Astrocyte of the hippocampus (primary cell): Measurements from ENCODE around the gene DCDC2B.
"Not testable (repeated sequence)": the region's sequence is repeated elsewhere in the genome, so short reads cannot be mapped to it uniquely, and the experiment has no call there.

Experiments
- DNase-seq: peaks from one replicate; pipeline ENCODE4 v3.0.0; 2011; ENCODE audit warnings: low read depth, low spot score

The DCDC2B gene

GRCh38 chr1:32208891-32209328, at the start of gene DCDC2B:
DCDC2B (plus strand) TSS chr1:32209089; CDS start chr1:32209094, 5 bp downstream.
- peak; percentile 67 for DNase-seq

- no peak for DNase-seq
Observed at GRCh38 chr1:32159189-32159588, 49.7 kb upstream of the DCDC2B start.

GRCh38 chr1:32163405-32163804, 45.5 kb upstream of the DCDC2B start:
- no peak for DNase-seq

DNA sequence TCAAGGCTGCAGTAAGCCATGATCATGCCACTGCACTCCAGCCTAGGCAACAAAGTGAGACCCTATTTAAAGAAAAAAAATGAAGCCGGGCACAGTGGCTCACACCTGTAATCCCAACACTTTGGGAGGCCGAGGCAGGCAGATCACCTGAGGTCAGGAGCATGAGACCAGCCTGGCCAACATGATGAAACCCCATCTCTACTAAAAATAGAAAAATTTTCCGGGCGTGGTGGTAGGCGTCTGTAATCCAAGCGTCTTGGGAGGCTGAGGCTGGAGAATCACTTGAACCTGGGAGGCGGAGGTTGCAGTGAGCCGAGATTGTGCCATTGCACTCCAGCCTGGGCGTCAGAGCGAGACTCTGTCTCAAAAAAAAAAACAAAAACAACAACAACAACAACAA, 43.3 kb upstream of the DCDC2B start:
- not testable (repeated sequence) for DNase-seq

GRCh38 chr1:32170991-32171390, 37.9 kb upstream of the DCDC2B start:
- no peak for DNase-seq

DNA sequence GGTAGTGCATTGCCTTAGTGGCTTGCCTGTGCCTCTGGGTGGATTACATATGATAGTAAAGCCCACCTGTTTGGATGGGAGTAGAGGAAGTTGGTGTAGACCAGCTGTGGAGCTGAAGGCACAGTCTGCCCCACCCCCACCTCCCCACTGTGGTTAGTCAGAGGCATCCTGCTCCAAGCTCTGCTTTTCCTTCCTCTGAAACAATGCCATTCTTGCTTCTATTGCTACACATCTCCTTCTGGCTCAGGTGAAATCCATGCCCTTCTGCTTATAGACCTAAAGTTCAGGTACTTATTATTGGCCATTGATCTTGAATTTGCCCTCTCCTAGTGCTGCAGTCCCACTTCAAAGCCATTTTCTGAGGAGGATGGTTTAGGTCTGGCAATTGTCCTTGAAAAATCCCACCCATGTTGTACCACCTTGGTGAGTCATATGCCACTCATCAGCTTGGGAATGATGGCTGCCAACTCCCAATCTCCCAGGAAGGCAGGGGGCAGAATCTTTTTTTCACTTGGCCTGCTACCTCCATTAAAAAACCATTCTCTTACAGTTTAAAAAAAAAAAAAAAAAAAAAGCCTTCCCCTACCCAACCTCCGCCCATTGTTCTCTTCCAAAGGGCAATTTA, 36.2 kb upstream of the DCDC2B start:
- DNase-seq: peak; percentile 36

GRCh38 chr1:32178380-32179192, 30.3 kb upstream of the DCDC2B start:
- DNase-seq: no peak

DNA sequence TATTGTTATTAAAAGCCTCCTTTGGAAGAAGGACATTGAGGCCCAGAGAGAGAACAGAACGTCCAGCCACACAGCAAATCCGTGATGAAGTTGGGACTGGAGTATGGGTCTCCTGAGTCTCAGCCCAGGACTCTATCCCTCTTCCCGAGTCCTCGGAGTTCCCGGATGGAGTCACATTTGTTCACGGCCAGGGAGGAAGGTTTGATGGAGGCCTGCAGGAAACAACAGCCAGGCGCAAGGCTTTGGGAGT, 29.8 kb upstream of the DCDC2B start:
- no peak for DNase-seq

DNA sequence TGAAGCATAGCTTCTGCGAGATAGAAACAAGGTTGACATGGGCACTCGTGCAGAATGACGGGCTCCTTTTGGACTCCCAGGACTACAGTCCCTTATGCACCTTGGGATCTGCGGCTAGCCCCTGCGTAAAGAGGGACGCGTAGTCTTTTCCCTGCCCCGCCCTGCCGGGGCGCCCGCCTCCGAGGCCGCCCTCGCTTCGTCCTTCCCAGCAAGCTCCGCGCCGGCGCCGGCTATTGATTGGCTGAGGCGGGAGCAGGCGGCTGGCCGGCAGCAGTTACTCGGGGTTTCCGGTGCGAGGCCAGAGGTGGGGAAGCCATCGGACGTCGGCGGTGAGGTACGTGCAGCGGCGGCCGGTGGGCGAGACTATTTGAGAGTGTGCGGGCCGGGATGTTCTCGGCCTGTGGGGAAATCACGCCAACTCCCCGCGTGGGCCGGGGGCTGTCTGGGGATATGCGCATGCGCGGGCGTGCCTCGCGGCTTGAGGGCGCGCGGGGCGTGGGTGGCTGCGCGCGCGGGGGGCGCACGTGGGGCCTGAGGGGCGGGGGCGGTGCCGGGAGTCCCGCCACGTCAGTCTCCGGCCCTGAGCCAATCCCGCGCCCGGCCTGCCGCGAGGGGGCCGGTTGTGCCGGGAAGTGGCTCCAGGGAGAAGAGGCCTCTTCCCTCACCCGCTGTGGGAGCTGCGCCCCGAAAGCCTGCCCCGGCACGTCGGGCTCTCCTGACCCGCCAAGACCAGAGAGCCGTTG, 29.3 kb upstream of the DCDC2B start, which contains the start of gene TXLNA:
Gene TXLNA, plus strand, starts transcription at position 233 of the 743 bp plus-strand sequence. CDS start 671 bp downstream, outside the sequence.
- DNase-seq: peak; percentile 96

GRCh38 chr1:32180186-32181060, 28.5 kb upstream of the DCDC2B start:
- peak; percentile 79 for DNase-seq

- no peak for DNase-seq
Observed at GRCh38 chr1:32181065-32181464, 27.8 kb upstream of the DCDC2B start.

- no peak for DNase-seq
Observed at GRCh38 chr1:32181563-32181962, 27.3 kb upstream of the DCDC2B start.

GRCh38 chr1:32182060-32182459, 26.8 kb upstream of the DCDC2B start:
- DNase-seq: no peak

DNA sequence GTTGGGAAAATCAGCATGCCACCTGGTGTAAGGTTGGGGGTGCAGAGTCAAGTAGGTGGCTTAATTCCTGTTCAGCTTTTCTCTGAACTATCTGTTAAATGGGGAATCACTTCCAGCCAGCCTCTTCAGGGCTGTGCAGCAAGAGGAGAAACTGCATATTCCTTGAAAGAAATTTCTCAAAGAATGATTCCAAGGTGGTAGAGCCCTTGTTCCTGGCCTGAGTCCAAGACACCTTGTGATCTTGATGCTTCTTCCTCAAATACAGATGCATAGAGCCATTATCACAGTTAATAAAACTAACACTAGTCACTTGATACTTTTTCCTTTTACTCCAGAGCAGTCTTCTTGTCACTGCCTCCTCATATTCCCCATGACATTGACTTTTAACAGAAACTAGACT, 24.2 kb upstream of the DCDC2B start:
- no peak for DNase-seq

- no peak for DNase-seq
Observed at GRCh38 chr1:32186077-32186476, 22.8 kb upstream of the DCDC2B start.

DNA sequence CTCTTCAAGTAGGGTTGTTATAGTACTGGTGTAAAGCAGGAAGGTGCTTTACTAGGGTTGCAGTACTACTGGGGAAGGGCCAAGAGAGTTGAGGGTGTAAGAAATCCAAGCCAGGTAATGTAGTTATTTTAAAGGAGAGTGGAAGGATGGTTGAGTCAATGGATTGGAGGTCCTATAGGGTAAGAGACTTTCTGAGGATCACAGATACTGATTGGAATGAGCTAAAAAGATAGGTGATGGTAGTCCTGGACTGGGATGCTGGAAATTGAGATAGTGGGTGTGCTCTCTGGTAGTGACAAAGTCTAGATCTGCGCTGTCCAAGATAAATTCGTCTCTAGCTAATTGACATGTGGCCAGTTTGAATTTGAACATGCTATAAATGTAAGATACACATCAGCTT, 22.4 kb upstream of the DCDC2B start:
- DNase-seq: no peak

DNA sequence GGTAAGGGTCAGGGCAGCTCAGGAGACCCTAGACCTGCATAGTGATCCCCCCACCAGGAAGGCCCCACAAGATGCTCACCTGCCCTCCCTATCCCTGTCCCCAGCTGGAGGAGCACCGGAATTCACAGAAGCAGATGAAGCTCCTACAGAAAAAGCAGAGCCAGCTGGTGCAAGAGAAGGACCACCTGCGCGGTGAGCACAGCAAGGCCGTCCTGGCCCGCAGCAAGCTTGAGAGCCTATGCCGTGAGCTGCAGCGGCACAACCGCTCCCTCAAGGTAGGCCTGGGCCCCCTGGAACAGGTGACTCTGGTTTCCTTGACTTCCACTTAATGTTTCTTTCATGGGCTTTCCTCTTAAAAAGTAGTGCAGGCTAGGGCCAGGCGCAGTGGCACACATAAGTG, 21.0 kb upstream of the DCDC2B start:
- DNase-seq: no peak

GRCh38 chr1:32192220-32192948, 16.5 kb upstream of the DCDC2B start:
- DNase-seq: no peak

- DNase-seq: no peak
Observed at GRCh38 chr1:32194984-32195383, 13.9 kb upstream of the DCDC2B start.

DNA sequence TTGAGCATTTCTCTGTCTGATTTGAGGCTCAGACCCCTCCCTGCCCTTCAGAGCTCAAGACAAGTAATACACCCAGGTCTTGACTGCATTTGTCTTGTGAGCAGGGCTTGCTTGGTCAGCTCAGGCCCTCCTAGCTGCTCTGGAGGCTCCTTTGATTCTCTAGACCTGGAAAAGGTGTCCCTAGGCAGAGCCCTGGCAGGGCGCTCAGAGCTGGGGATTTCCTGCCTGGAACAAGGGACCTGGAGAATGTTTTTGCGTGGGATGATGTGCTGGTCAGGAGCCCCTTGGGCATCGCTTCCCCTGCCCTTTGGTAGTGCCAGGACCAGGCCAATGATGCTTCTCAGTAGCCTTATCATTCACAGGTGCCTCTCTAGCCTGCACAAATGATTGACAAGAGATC, 13.4 kb upstream of the DCDC2B start:
- DNase-seq: no peak
